ENCODE results near the gene LRFN4.

The LRFN4 gene

GRCh38 chr11:66889960-66890359 is 33.1 kb downstream of the LRFN4 start:
- no peak for DNase-seq (ENCODE audit: low read depth, low spot score)

GRCh38 chr11:66891851-66892660 is 35.2 kb downstream of the LRFN4 start:
- peak; percentile 85 for DNase-seq (ENCODE audit: low read depth, low spot score)

GRCh38 chr11:66892911-66893310 is 36.0 kb downstream of the LRFN4 start:
- DNase-seq (ENCODE audit: low read depth, low spot score), result no peak

- DNase-seq (ENCODE audit: low read depth, low spot score), result no peak
Observed at GRCh38 chr11:66894141-66894540, 37.3 kb downstream of the LRFN4 start.

- no peak for DNase-seq (ENCODE audit: low read depth, low spot score)
Observed at GRCh38 chr11:66901964-66902390, 45.1 kb downstream of the LRFN4 start.

- no peak for DNase-seq (ENCODE audit: low read depth, low spot score)
Observed at GRCh38 chr11:66902486-66903177, 45.8 kb downstream of the LRFN4 start.

GRCh38 chr11:66904055-66904454 is 47.2 kb downstream of the LRFN4 start:
- no peak for DNase-seq (ENCODE audit: low read depth, low spot score)

GRCh38 chr11:66904561-66904960 is 47.7 kb downstream of the LRFN4 start:
- DNase-seq (ENCODE audit: low read depth, low spot score), result peak; percentile 62

GRCh38 chr11:66904981-66905521 is 48.2 kb downstream of the LRFN4 start:
- DNase-seq (ENCODE audit: low read depth, low spot score), result no peak

- DNase-seq (ENCODE audit: low read depth, low spot score), result no peak
Observed at GRCh38 chr11:66905631-66906030, 48.8 kb downstream of the LRFN4 start.

- DNase-seq (ENCODE audit: low read depth, low spot score), result no peak
Observed at GRCh38 chr11:66906061-66906733, 49.3 kb downstream of the LRFN4 start.

- DNase-seq (ENCODE audit: low read depth, low spot score), result no peak
Observed at GRCh38 chr11:66907751-66908630, 51.1 kb downstream of the LRFN4 start.

- DNase-seq (ENCODE audit: low read depth, low spot score), result no peak
Observed at GRCh38 chr11:66909181-66909580, 52.3 kb downstream of the LRFN4 start.

- no peak for DNase-seq (ENCODE audit: low read depth, low spot score)
Observed at GRCh38 chr11:66910016-66910415, 53.2 kb downstream of the LRFN4 start.
